ENCODE results near the gene TESK2. TPM values are rescaled to one million over a fixed set of nuclear protein-coding genes. Genes with fewer than 3 reads are reported as not detected.

Gene TESK2
- total and polyA plus RNA-seq, 12 donors, result 0.77 to 2.6 (median 1.3) TPM

- Histone ChIP-seq H3K36me3 (no peaks in the 10 kb centered on the region), H3K4me1 (peaks cover 0 to 3% (median 0%) of the 10 kb centered on the region in 9 donors), H3K27ac (no peak overlapping the region), H3K4me3 (no peak overlapping the region), H3K27me3 (no peaks in the 10 kb centered on the region), H3K9me3 (no peaks in the 10 kb centered on the region)
- no peak for DNase-seq
- intact Hi-C loops (cut with DNase I), result no loop called here
- no peak for ATAC-seq
- TF ChIP-seq, protein P1, sequence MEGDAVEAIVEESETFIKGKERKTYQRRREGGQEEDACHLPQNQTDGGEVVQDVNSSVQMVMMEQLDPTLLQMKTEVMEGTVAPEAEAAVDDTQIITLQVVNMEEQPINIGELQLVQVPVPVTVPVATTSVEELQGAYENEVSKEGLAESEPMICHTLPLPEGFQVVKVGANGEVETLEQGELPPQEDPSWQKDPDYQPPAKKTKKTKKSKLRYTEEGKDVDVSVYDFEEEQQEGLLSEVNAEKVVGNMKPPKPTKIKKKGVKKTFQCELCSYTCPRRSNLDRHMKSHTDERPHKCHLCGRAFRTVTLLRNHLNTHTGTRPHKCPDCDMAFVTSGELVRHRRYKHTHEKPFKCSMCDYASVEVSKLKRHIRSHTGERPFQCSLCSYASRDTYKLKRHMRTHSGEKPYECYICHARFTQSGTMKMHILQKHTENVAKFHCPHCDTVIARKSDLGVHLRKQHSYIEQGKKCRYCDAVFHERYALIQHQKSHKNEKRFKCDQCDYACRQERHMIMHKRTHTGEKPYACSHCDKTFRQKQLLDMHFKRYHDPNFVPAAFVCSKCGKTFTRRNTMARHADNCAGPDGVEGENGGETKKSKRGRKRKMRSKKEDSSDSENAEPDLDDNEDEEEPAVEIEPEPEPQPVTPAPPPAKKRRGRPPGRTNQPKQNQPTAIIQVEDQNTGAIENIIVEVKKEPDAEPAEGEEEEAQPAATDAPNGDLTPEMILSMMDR (IDR thresholded peaks at IDR 0.05), result no peak
- 88 to 90% methylated on average over 2 of the region's 2 CpGs for WGBS, 2 donors
Observed at GRCh38 chr1:45401524-45401923, 89.4 kb downstream of the TESK2 start.

DNA sequence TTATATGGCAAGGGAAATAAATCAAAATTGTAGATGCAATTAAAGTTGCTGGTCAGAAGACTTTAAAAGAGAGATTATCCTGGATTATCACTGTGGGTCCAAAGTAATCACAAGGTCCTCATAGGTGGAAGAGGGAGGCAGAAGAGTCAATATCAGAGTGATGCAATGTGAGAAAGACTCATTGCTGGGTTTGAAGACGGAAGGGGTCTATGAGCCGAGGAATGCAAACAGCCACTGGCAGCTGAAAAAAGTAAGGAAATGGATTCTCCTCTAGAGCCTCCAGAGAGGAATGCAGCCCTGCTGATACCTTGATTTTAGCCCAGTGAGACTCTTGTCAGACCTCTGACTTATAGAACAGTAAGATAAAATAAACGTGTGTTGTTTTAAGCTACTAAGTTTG lies 90.9 kb downstream of the TESK2 start:
- DNase-seq (no peak), ATAC-seq (no peak)
- Histone ChIP-seq H3K9me3 (no peaks in the 10 kb centered on the region), H3K27me3 (no peaks in the 10 kb centered on the region), H3K4me3 (no peak overlapping the region), H3K36me3 (no peaks in the 10 kb centered on the region), H3K4me1 (peaks cover 0 to 7% (median 0%) of the 10 kb centered on the region in 9 donors), H3K27ac (no peak overlapping the region)
- TF ChIP-seq, protein P1 (IDR thresholded peaks at IDR 0.05), result no peak
- WGBS, 2 donors, result 61 to 75% methylated on average over 3 of the region's 3 CpGs
- intact Hi-C loops (cut with DNase I), result no loop called here

- Histone ChIP-seq H3K9me3 (no peaks in the 10 kb centered on the region), H3K36me3 (no peaks in the 10 kb centered on the region), H3K27ac (no peak overlapping the region), H3K27me3 (no peaks in the 10 kb centered on the region), H3K4me3 (no peak overlapping the region), H3K4me1 (peaks cover 0 to 31% (median 7%) of the 10 kb centered on the region in 9 donors)
- TF ChIP-seq, protein P1 (IDR thresholded peaks at IDR 0.05), result no peak
- intact Hi-C loops (cut with DNase I), result no loop called here
- ATAC-seq, result no peak
- WGBS, 2 donors, result 94% methylated on average over 4 of the region's 4 CpGs
- no peak for DNase-seq
Observed at GRCh38 chr1:45397285-45397684, 93.7 kb downstream of the TESK2 start.

DNA sequence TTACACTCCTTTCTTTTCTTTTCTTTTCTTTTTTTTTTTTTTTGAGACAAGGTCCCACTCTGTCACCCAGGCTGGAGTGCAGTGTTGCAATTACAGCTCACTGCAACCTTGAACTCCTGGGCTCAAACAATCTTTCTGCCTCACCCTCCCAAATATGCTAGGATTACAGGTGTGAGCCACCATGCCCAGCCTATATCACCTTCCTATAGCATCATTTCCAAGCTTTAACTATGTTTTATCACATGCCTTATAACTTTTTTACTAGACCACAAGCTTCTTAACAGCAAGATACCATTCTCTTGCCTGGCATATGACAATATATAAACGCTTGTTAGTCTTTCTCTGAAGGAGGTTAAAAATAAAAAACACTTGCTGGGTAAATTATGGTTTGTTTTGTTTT lies 95.4 kb downstream of the TESK2 start:
- DNase-seq (no peak), ATAC-seq (no peak)
- Histone ChIP-seq H3K27ac (no peak overlapping the region), H3K4me3 (no peak overlapping the region), H3K36me3 (no peaks in the 10 kb centered on the region), H3K4me1 (peaks cover 0 to 31% (median 7%) of the 10 kb centered on the region in 9 donors), H3K27me3 (no peaks in the 10 kb centered on the region), H3K9me3 (no peaks in the 10 kb centered on the region)
- TF ChIP-seq, protein P1 (IDR thresholded peaks at IDR 0.05), result no peak
- intact Hi-C loops (cut with DNase I), result no loop called here
- WGBS, 2 donors, result 92 to 95% methylated on average over 1 of the region's 1 CpG

All from heart right ventricle (tissue), 16 donors.